WI38 (cell line): ENCODE measurements around the gene SPHK1.
A peak's percentile ranks its signal among the peaks of the same experiment; 100 is the strongest.
"Not testable (repeated sequence)": the region's sequence is repeated elsewhere in the genome, so short reads cannot be mapped to it uniquely, and the experiment has no call there.

Source experiments
- H3K4me3 ChIP-seq: 2 replicates; pipeline ENCODE4 v1.5.1; 2011; ENCODE audit warnings: low read depth, mild to moderate bottlenecking, control low read depth, low read length
- CTCF ChIP-seq: IDR thresholded peaks from 2 replicates; pipeline ENCODE4 v1.5.1; 2012; ENCODE audit warnings: low read depth, mild to moderate bottlenecking, control low read depth, low read length

The SPHK1 gene

GRCh38 chr17:76345377-76345974 is 38.9 kb upstream of the SPHK1 start:
- no peak for TF ChIP-seq CTCF
- no peak overlapping the region for H3K4me3 ChIP-seq

GRCh38 chr17:76346936-76347335 is 37.5 kb upstream of the SPHK1 start:
- not testable (repeated sequence) for H3K4me3 ChIP-seq

DNA sequence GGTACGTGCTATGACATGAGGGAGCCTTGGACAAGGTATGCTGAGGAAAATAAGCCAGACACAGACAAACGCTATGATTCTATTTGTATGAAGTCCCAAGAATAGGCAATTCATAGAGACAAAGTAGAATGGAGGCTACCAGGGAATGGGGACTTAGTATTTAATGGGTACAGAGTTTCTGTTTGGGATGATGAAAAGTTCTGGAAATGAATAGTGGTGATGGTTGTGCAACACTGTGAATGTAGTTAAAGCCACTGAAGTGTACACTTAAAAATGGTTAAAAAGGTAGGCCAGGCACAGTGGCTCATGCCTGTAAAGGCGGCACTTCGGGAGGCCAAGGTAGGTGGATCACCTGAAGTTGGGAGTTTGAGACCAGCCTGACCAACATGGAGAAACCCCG is 33.9 kb upstream of the SPHK1 start:
- H3K4me3 ChIP-seq = no peak overlapping the region
- no peak for TF ChIP-seq CTCF

DNA sequence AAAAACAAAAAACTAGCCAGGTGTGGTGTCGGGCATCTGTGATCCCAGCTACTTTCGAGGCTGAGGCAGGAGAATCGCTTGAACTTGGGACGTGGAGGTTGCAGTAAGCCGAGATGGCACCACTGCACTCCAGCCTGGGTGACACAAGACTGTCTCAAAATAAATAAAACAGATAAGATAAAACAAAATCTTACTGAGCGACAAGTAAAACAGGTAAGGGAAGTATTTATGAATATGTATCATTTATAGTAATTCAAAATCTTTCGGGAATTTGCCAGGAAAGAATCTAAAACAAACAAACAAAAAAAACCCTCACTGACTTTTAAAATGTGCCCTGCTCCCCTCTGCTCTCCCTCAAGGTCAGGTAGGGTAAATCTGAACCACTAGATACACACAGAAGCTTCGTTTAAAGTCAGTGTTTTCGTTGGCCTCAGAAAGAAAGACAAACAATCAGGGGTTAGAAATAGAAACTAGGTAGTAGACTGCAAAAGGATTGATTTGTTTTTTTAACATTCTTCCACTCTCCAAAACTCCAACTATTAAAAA is 32.8 kb upstream of the SPHK1 start:
- H3K4me3 ChIP-seq = no peak overlapping the region
- no peak for TF ChIP-seq CTCF

DNA sequence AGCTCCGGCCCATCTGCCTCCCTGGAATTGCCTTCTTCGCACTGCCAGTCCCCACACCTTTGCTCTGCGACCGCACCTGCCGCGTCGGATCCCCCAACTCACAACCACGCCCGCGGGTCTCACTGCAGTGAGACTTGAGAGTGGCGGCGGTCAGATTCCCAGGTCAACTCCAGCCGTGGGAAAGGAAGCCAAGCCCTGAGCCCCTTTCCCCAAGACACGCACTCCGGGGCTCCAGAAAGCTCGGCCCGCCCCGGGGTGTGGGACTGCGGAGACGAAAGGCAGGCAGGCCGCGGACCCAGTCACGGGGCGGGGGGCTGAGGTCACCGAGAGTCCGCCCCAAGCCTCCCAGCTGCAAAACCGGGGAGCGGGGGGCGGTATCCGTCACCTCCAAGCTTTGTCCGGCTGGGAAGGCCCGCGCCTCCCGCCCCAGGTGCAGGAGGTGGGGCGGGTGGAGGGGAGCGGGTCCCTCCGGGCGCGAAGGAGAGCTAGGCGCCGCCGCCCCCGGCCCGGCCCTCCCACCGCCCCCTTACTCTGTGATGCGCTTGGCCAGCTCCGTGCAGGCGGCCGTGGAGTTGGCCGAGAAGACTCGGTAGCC is 31.3 kb upstream of the SPHK1 start:
- no peak for TF ChIP-seq CTCF

GRCh38 chr17:76353599-76354316 is 30.7 kb upstream of the SPHK1 start, which contains the start of gene PRPSAP1:
Gene PRPSAP1, minus strand, starts transcription at chr17:76353916. Its CDS starts 213 bp downstream, at chr17:76353703.
- TF ChIP-seq CTCF = peak; percentile 43
- H3K4me3 ChIP-seq = peak within 1 kb of the TSS; percentile 85

More for the DNA sequence above, 31.3 kb upstream of the SPHK1 start:
- peak overlapping the region; percentile 85 for H3K4me3 ChIP-seq

DNA sequence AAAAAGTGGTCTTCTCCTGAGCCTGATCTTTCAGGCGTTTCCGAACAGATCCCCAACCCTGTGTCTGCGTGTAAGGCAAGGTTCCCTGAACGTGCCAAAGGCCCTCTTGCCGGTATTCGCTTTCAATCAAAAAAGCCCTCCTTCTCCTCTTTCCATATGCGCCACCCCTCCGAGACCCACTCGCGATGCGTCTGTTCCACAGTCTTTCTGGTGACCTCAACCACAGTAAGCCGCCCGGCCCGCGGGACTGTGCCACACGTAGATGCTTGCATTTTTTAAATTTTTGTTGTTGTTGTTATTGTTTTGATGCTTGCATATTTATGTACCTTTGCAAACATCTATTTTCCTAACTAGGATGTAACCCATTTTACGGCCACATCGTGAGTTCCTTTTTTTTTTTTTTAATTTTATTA is 30.1 kb upstream of the SPHK1 start:
- H3K4me3 ChIP-seq = peak overlapping the region; percentile 85

More for the DNA sequence above, 30.1 kb upstream of the SPHK1 start:
- no peak for TF ChIP-seq CTCF
